GM21515 (cell line): ENCODE measurements around the gene AGGF1.
"Not testable (repeated sequence)": the region's sequence is repeated elsewhere in the genome, so short reads cannot be mapped to it uniquely, and the experiment has no call there.

ENCODE experiments used
- ATAC-seq: cut with Tn5 transposase; IDR thresholded peaks from one replicate; pipeline ENCODE4 v1.9.1; 2021; ENCODE audit not compliant: unreplicated experiment

The AGGF1 gene

DNA sequence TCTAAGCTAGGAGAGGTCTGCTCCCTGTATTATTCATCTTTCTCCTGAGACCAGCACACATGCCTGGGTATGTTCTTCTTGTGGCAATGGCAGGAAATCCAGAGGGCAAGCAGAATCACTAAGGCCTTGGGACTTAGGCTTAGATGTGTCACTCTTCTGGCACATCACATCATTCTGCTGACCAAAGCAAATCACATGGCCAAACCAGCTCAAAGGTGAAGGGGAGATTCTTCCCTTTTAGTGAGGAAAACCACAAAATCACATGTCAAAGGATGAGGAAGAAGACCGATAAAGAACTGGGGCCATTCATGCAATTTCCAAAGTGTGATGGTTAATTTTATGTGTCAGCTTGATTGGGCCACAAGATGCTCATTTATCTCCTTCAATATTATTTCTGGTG is 5.7 kb upstream of the AGGF1 start:
- no peak for ATAC-seq

GRCh38 chr5:77028631-77029375 is 1.4 kb upstream of the AGGF1 start:
- ATAC-seq: no peak

- no peak for ATAC-seq
These were observed 773 bp upstream of the AGGF1 start for GRCh38 chr5:77029376-77029885.

DNA sequence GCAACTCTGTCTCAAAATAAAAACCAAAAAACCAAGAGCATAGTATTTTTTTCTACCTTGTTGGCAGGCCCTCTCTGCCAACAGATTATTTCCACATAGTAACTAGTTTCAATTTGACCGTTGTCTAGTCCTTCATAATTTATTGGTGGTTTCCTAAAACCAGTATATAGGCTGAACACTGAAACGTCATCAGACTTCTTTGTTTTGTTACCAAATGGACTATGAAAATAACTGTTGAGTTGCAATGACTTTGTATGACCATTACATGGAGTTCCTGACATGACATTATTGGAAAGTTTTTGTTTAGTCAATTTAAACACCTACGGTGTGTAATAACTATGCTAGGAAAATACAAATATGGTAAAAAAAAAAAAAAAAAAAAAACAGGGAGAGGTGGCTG is 1.7 kb downstream of the AGGF1 start:
- ATAC-seq: no peak

DNA sequence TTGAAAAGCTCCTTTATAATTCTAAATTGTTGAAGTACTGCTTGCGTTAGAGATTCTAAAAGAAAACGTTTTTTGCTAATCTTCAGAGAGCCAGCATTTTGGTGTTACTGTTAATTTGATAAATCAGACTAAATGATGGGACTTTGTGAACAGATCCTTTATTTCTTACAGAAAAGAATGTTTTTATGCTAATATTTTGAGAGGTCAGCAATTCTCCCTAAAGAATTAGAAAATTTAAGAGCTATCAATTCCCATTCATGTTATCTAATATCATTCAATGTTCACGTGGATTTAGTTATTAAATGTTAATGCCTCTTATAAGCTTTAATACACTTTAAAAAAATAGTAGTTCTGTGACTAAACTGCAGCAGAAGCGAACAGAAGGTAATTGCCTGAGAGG is 2.4 kb downstream of the AGGF1 start:
- ATAC-seq: no peak

GRCh38 chr5:77033338-77033737 is 3.1 kb downstream of the AGGF1 start:
- ATAC-seq: no peak

DNA sequence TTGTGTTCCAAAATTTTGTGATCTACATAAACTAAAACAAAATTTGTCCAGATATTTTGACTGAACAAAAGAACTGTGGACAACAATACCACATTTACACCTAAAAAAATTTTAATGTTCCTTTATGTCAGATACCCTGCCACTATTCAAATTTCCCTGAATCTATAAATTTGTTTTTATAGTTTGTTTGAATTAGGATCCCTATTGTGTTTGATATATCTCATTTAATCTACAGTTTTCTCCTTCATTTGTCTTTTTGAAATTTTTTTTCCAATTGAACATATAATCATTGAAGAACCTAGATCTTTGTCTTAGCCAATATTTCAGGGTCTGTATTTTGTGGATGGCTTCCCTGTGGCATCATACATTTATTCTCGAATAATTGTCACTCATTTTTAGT is 5.7 kb downstream of the AGGF1 start:
- no peak for ATAC-seq

GRCh38 chr5:77046416-77047073 is 16.3 kb downstream of the AGGF1 start:
- ATAC-seq: no peak

DNA sequence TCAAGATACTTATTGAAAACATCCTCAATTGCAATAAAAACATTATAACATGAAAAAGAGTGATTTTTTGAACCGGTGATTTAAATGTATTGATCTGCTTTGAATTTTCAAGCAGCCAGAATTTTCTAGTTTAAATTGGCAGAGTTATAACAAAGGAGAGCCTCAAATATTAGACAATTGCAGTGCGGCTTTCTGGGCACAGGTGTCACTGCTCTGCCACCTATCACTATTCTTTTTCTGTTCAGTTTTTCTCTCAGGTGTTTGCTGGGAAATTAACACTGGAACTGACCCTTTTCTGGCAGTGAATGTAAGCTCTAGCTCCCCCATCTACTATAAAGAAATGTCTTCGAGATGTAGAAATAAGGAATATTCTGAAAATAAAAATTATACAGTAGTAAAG is 33.8 kb downstream of the AGGF1 start:
- no peak for ATAC-seq

DNA sequence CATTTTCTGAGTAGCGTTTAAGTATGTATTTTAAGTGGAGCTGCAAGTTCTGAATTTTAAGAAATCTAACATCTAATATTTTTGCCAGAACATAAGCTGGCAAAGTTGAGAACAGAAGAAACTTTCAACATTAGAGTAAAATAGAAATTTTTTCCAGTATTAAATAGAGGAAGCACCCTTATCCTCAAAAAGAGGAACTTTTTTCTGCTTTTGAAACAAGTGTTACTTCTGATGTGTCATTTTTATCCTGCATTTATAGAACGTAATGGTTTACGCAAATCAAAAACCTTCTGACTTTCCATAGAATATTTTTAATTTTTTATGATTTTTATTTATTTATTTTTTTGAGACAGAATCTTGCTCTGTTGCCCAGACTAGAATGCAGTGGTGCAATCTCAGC is 35.1 kb downstream of the AGGF1 start:
- no peak for ATAC-seq

DNA sequence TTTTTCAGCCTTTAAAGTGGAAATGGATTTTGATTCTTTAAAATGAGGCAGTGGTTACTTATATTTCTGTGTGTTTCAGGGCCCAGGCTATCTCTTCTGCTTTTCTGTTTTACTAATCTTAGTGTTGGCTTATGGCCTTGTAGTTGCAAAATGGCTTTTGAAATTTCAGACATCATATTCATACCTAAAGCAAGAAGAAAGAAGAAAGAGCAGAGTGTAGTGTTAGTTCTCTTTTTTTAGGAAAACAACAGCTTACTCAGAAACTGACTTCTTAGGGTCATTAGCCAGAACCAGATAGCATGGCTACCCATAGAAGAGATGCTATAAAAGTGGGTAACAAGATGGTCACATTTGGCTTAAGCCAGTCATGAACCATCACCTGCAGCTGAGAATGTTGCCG is 36.0 kb downstream of the AGGF1 start:
- peak; percentile 43 for ATAC-seq

DNA sequence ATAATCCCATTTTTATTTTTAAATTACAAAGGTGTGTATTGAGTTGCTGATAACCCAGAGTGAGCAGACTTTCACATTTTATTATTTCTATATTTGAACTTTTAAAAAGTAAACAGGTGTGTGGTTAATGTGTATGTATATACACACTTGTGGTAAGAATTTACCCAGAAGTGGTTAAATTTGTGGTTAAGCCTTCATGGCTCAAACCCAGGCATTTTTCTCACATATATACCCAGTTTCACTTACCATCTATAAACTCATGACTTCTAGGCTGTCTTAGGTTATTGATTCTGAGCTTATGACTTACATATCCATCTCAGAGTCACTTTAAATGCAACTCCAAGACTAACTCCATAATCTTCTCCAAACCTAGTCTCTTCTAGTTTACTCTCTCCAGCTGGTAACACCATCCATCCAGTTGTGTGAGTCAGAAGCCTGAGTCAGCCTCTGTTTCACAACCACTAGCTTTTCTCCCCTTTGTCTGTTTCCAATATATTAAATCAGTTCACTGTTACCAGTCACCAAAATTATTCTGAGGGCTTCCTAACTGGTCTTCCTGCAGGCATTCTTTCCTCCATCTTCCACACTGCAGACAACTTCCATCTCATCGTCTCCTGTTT is 36.7 kb downstream of the AGGF1 start:
- ATAC-seq: peak; percentile 56

DNA sequence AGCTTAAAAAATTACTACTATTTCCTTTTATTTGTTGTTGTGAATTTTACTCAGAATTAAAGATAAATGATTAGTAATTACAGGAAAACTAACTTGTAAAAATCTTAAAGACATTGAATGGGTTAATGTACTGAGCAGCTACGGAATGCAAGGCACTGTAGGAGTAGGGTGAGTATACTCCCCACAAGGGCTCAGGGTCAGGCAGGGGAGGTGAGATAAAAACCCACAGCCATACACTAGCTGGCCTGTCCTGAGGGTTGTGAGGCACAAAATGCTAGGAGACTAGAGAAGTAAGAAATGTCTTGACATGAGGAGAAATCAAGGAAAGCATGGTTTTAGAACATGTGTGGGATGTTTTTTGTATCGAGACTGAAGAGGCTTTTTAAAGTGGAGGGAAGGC is 43.5 kb downstream of the AGGF1 start:
- ATAC-seq: no peak

- no peak for ATAC-seq
These were observed 44.5 kb downstream of the AGGF1 start for GRCh38 chr5:77074745-77075144.

- ATAC-seq: peak; percentile 88
These were observed 47.0 kb downstream of the AGGF1 start for GRCh38 chr5:77076961-77077828.

GRCh38 chr5:77077829-77078176 is 47.6 kb downstream of the AGGF1 start:
- no peak for ATAC-seq

DNA sequence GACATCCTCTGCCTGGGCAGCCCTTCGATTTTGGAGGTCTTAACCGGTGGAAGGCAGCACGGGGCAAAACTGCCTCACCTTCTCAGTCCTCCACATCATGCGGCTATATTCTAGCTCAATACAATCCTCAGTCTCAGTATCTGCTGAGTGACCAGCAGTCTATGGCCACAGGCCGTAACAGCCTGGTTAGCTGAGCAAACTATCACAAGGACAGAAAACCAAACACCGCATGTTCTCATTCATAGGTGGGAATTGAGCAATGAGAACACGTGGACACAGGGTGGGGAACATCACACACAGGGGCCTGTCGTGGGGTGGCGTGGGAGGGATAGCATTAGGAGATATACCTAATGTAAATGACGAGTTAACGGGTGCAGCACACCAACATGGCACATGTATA is 50.3 kb downstream of the AGGF1 start:
- ATAC-seq: not testable (repeated sequence)

DNA sequence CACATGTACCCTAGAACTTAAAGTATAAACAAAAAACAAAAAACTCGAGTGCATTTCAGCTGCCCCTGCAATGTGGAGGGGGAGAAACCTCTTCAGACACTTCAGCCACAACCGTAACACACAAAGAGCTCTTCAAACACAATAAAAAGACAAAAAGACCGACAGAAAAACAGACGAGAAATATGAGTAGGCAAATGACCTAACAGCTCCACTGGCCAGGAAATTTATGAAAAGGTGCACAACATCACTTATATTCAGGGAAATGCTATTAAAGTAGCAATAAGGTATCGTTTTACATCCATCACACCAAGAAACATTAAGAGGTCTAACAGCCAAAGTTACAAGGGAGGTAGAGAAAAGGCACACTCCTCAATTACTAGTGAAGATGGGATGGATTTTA is 50.7 kb downstream of the AGGF1 start:
- ATAC-seq: no peak

DNA sequence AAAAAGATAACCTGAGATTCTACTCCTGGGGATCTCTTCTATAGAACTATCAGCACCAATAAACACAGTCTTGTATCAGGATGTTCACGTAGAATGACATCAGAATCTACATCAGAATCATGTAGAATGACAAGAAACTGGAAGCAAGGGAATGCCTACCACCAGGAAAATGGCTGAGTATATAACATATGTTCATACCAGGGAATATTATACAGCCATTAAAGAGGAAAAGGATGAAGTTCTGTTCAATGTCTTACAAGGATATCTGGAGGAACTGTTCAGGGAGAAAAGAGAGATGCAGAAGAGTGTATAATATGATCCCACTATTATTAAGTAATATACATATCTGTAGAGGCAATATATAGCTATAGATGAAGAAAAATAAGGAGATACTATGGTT is 52.1 kb downstream of the AGGF1 start:
- no peak for ATAC-seq

DNA sequence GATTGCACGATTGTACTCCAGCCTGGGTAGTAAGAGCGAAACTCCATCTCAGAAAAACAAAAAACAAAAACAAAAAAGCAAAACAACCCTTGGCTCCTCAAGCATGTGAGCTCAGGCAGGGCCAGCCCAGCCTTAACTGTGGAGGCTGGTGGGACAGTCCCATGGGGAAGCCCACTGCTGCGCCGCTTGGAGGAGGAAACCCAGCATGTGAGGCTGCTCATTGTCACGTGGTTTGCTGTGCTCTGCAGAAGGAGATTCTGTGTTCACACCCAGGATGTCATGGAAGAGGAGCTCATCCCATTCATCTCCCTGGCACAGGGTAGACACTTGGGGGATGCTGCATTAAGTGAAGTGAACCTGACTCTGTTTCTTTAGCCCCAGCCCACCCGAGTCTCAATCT is 52.9 kb downstream of the AGGF1 start:
- no peak for ATAC-seq

GRCh38 chr5:77086368-77086688 is 56.1 kb downstream of the AGGF1 start:
- no peak for ATAC-seq
